Urinary bladder (tissue), 4 donors: ENCODE measurements around the gene S100A13. TPM values are rescaled to one million over a fixed set of nuclear protein-coding genes. Genes with fewer than 3 reads are reported as not detected.
"Not testable (repeated sequence)": the region's sequence is repeated elsewhere in the genome, so short reads cannot be mapped to it uniquely, and the experiment has no call there.

ENCODE experiments used
- DNase-seq: peaks from one replicate; pipeline ENCODE4 v3.0.0-alpha.2; 2015; ENCODE audit errors: extremely low spot score
- H3K27ac ChIP-seq: one replicate; pipeline ENCODE4 v1.5.1; 2013; ENCODE audit warnings: low read depth, mild to moderate bottlenecking, moderate library complexity
- H3K36me3 ChIP-seq: one replicate; pipeline ENCODE4 v1.6.1; 2013; ENCODE audit warnings: mild to moderate bottlenecking, moderate library complexity; ENCODE audit not compliant: insufficient read depth
- H3K4me1 ChIP-seq: one replicate; pipeline ENCODE4 v1.6.1; 2013; ENCODE audit warnings: mild to moderate bottlenecking, moderate library complexity; ENCODE audit not compliant: insufficient read depth
- H3K4me3 ChIP-seq: one replicate; pipeline ENCODE4 v1.5.1; 2013; ENCODE audit warnings: low read depth, low read length
- WGBS: extraction: QIAGEN DNeasy Blood & Tissue Kit; methylation state at CpG from one replicate; pipeline ENCODE4 v1.1.7; 2013; 5-methylcytosine and 5-hydroxymethylcytosine counted together
- polyA plus RNA-seq: library from polyadenylated mRNA; stranded (reverse); fragments of 200-250 nt; gene quantifications from one replicate; pipeline ENCODE4 v1.2.3, GENCODE V29; 2013
- total RNA-seq: library from RNA; depleted of rRNA; stranded (reverse); fragments of >200 nt; gene quantifications from one replicate; pipeline ENCODE4 v1.2.3, GENCODE V29; 2014
- donor health status: healthy with polysubstance abuse.
- donor health status: healthy.

The S100A13 gene
- total and polyA plus RNA-seq, 2 donors = 35.6 to 193 TPM

- H3K4me3 ChIP-seq, H3K4me1 ChIP-seq, DNase-seq, H3K27ac ChIP-seq, H3K36me3 ChIP-seq: not testable (repeated sequence)
- 88% methylated on average over 35 of the region's 35 CpGs for WGBS
These were observed 52.2 kb downstream of the S100A13 start for GRCh38 chr1:153575081-153575491.

- H3K4me3 ChIP-seq = no peak overlapping the region
- no peak overlapping the region for H3K27ac ChIP-seq
- no peak for DNase-seq
- 80% methylated on average over 3 of the region's 3 CpGs for WGBS
- H3K4me1 ChIP-seq = no peaks in the 10 kb centered on the region
- no peaks in the 10 kb centered on the region for H3K36me3 ChIP-seq
These were observed 54.0 kb downstream of the S100A13 start for GRCh38 chr1:153573351-153573750.

- WGBS = 16% methylated on average over 3 of the region's 3 CpGs
- no peak overlapping the region for H3K4me3 ChIP-seq
- no peaks in the 10 kb centered on the region for H3K36me3 ChIP-seq
- peak; percentile 39 for DNase-seq
- H3K4me1 ChIP-seq = no peaks in the 10 kb centered on the region
- no peak overlapping the region for H3K27ac ChIP-seq
These were observed 54.7 kb downstream of the S100A13 start for GRCh38 chr1:153572569-153573015.

- no peak for DNase-seq
- H3K27ac ChIP-seq = no peak overlapping the region
These were observed 55.6 kb downstream of the S100A13 start for GRCh38 chr1:153571706-153572105.

GRCh38 chr1:153570874-153571273 is 56.4 kb downstream of the S100A13 start:
- 92% methylated on average over 5 of the region's 5 CpGs for WGBS
- no peaks in the 10 kb centered on the region for H3K4me1 ChIP-seq
- no peaks in the 10 kb centered on the region for H3K36me3 ChIP-seq
- H3K27ac ChIP-seq = no peak overlapping the region
- no peak for DNase-seq
- H3K4me3 ChIP-seq = no peak overlapping the region

More at GRCh38 chr1:153571706-153572105, 55.6 kb downstream of the S100A13 start:
- Histone ChIP-seq H3K4me3 (no peak overlapping the region), H3K4me1 (no peaks in the 10 kb centered on the region), H3K36me3 (no peaks in the 10 kb centered on the region)
- WGBS = 74% methylated on average over 7 of the region's 7 CpGs

GRCh38 chr1:153569465-153569864 is 57.8 kb downstream of the S100A13 start:
- H3K36me3 ChIP-seq = no peaks in the 10 kb centered on the region
- H3K27ac ChIP-seq = no peak overlapping the region
- H3K4me3 ChIP-seq = no peak overlapping the region
- H3K4me1 ChIP-seq = no peaks in the 10 kb centered on the region
- 91% methylated on average over 8 of the region's 8 CpGs for WGBS
- DNase-seq = no peak

Other genes with a start within 250 kb of the S100A13 start
- gene S100A8, start 236.4 kb downstream of the S100A13 start, total RNA-seq = 16.5 TPM
- gene S100A8, start 236.4 kb downstream of the S100A13 start, polyA plus RNA-seq = 128 TPM
- gene S100A7A, start 211.0 kb downstream of the S100A13 start, total RNA-seq = not detected
- not detected for gene S100A7A, start 211.0 kb downstream of the S100A13 start, polyA plus RNA-seq
- gene S100A7, start 166.9 kb downstream of the S100A13 start, total RNA-seq = not detected
- gene S100A7, start 166.9 kb downstream of the S100A13 start, polyA plus RNA-seq = not detected
- 322 TPM for gene S100A6, start 91.5 kb downstream of the S100A13 start, total RNA-seq
- gene S100A6, start 91.5 kb downstream of the S100A13 start, polyA plus RNA-seq = 1,706 TPM
- gene S100A5, start 86.6 kb downstream of the S100A13 start, total RNA-seq = not detected
- 0.42 TPM for gene S100A5, start 86.6 kb downstream of the S100A13 start, polyA plus RNA-seq
- 113 TPM for gene S100A4, start 81.7 kb downstream of the S100A13 start, total RNA-seq
- 440 TPM for gene S100A4, start 81.7 kb downstream of the S100A13 start, polyA plus RNA-seq
- not detected for gene S100A3, start 78.2 kb downstream of the S100A13 start, total RNA-seq
- gene S100A3, start 78.2 kb downstream of the S100A13 start, polyA plus RNA-seq = 5.2 TPM
- 26.2 TPM for gene S100A2, start 61.7 kb downstream of the S100A13 start, total RNA-seq
- 91.2 TPM for gene S100A2, start 61.7 kb downstream of the S100A13 start, polyA plus RNA-seq
- 51.3 TPM for gene S100A16, start 14.4 kb downstream of the S100A13 start, total RNA-seq
- gene S100A16, start 14.4 kb downstream of the S100A13 start, polyA plus RNA-seq = 83.8 TPM
- 8.1 TPM for gene S100A14, start 11.2 kb downstream of the S100A13 start, total RNA-seq
- 7.1 TPM for gene S100A14, start 11.2 kb downstream of the S100A13 start, polyA plus RNA-seq
- gene S100A1, start 929 bp upstream of the S100A13 start, total RNA-seq = not detected
- gene S100A1, start 929 bp upstream of the S100A13 start, polyA plus RNA-seq = 3.0 TPM
- 53.8 TPM for gene CHTOP, start 6.6 kb upstream of the S100A13 start, total RNA-seq
- gene CHTOP, start 6.6 kb upstream of the S100A13 start, polyA plus RNA-seq = 63.9 TPM
- 36.9 TPM for gene SNAPIN, start 31.2 kb upstream of the S100A13 start, total RNA-seq
- gene SNAPIN, start 31.2 kb upstream of the S100A13 start, polyA plus RNA-seq = 55.9 TPM
- gene ILF2, start 43.5 kb upstream of the S100A13 start, total RNA-seq = 132 TPM
- 77.2 TPM for gene ILF2, start 43.5 kb upstream of the S100A13 start, polyA plus RNA-seq
- 9.5 TPM for gene NPR1, start 51.2 kb upstream of the S100A13 start, total RNA-seq
- 31.6 TPM for gene NPR1, start 51.2 kb upstream of the S100A13 start, polyA plus RNA-seq
- 44.0 TPM for gene INTS3, start 100.5 kb upstream of the S100A13 start, total RNA-seq
- 35.9 TPM for gene INTS3, start 100.5 kb upstream of the S100A13 start, polyA plus RNA-seq
- gene SLC27A3, start 147.9 kb upstream of the S100A13 start, total RNA-seq = 20.7 TPM
- 41.0 TPM for gene SLC27A3, start 147.9 kb upstream of the S100A13 start, polyA plus RNA-seq